A673 (cell line): ENCODE measurements around the gene COQ5.

Experiments used
- EZH2 ChIP-seq: fragments of 200-600 bp; sonication (generic); IDR thresholded peaks from 2 replicates; pipeline ENCODE4 v1.6.1; 2017; ENCODE audit warnings: borderline replicate concordance, low read depth, mild to moderate bottlenecking, mixed read lengths, antibody characterized with exemption, low read length; ENCODE audit not compliant: poor library complexity, severe bottlenecking
- TF ChIP-seq, protein P1 (sequence below): fragments of 300-800, 200-600 bp; sonication (generic); conservative IDR thresholded peaks from 2 replicates; pipeline ENCODE4 v1.5.1; 2017; ENCODE audit warnings: low read depth, mild to moderate bottlenecking, antibody characterized with exemption, low read length, moderate library complexity, mixed read lengths

DNA sequence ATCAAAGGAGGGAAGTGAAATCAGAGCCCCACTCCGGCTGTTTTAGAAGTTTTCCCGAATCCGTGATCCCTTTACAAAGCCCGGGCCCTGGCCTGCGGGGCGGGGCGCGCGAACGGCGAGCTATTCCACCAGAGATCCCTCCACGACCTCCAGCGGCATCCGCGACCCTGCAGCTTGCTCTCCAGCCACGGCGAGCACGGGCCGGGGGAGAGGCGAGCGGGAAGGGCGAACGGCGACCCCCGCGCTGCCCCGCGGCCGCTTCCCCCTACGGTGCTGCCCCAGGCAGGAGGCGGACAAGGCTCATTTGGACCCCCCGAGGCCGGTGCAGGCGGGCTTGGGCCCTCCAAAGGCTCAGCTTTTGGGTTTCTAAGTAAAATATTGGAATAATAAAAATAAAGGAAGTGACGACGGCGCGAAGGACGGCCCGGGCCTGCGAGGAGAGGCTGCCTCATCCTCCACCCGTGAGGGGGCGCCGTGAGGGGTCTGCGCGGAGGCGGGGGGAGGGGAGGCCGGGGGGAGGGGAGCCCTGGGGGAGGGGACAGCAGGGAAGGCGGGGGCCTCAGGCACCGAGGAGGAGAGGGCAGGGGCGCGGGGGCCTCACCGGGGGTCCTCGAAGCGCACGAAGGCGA, 60.0 kb downstream of the COQ5 start:
- TF ChIP-seq, protein P1, sequence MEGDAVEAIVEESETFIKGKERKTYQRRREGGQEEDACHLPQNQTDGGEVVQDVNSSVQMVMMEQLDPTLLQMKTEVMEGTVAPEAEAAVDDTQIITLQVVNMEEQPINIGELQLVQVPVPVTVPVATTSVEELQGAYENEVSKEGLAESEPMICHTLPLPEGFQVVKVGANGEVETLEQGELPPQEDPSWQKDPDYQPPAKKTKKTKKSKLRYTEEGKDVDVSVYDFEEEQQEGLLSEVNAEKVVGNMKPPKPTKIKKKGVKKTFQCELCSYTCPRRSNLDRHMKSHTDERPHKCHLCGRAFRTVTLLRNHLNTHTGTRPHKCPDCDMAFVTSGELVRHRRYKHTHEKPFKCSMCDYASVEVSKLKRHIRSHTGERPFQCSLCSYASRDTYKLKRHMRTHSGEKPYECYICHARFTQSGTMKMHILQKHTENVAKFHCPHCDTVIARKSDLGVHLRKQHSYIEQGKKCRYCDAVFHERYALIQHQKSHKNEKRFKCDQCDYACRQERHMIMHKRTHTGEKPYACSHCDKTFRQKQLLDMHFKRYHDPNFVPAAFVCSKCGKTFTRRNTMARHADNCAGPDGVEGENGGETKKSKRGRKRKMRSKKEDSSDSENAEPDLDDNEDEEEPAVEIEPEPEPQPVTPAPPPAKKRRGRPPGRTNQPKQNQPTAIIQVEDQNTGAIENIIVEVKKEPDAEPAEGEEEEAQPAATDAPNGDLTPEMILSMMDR: peak; percentile 22; the same call in 1 of the 2 replicates
- no peak for TF ChIP-seq EZH2
